Common myeloid progenitor, CD34-positive (primary cell): ENCODE data around the gene TBC1D22A.

Experiments
- CTCF ChIA-PET: fragments of 350-600 bp; sonication (Branson Sonifier 250); formaldehyde crosslinking; loops from one replicate; lab custom pipeline; 2021; ENCODE audit warnings: antibody characterized with exemption; lab: Charles Lee
- POLR2A ChIA-PET: fragments of 350-600 bp; sonication (Branson Sonifier 250); formaldehyde crosslinking; loops from one replicate; lab custom pipeline; 2021; ENCODE audit warnings: antibody characterized with exemption; lab: Charles Lee
- DNase-seq, 3 donors: peaks; one replicate each; pipeline versions ENCODE4 v3.0.0 to v3.0.0-alpha.2; 2013
- H3K27ac ChIP-seq, 2 experiments: 1 replicate in 1 of 2; 2 replicates in 1 of 2; pipeline ENCODE4 v1.7.0; 2013; ENCODE audit warnings: inconsistent platforms in 2 of 2, low read length in 2 of 2, mild to moderate bottlenecking in 2 of 2, low read depth in 1 of 2, moderate library complexity in 1 of 2; ENCODE audit not compliant: severe bottlenecking in 2 of 2, insufficient read depth in 1 of 2, poor library complexity in 1 of 2
- H3K27me3 ChIP-seq, 5 experiments: replicated peaks in 2 of 5; 1 replicate in 3 of 5; 2 replicates in 2 of 5; pipeline versions ENCODE4 v1.6.1 to v1.7.0; 2013; ENCODE audit warnings: low read length in 4 of 5, mild to moderate bottlenecking in 2 of 5, moderate library complexity in 2 of 5, inconsistent platforms in 1 of 5; ENCODE audit not compliant: insufficient read depth in 5 of 5, control insufficient read depth in 4 of 5
- H3K36me3 ChIP-seq, 4 experiments: 1 replicate in 2 of 4; 2 replicates in 2 of 4; pipeline versions ENCODE4 v1.6.1 to v1.7.0; 2013; ENCODE audit warnings: low read length in 3 of 4, control low read depth in 1 of 4, mild to moderate bottlenecking in 1 of 4; ENCODE audit not compliant: control insufficient read depth in 4 of 4, insufficient read depth in 4 of 4
- H3K4me1 ChIP-seq, 4 experiments: 1 replicate in 3 of 4; 2 replicates in 1 of 4; pipeline versions ENCODE4 v1.6.1 to v1.7.1; 2013; ENCODE audit warnings: low read length in 3 of 4, mild to moderate bottlenecking in 3 of 4, control low read depth in 1 of 4, inconsistent platforms in 1 of 4, moderate library complexity in 1 of 4; ENCODE audit not compliant: control insufficient read depth in 4 of 4, insufficient read depth in 4 of 4; ENCODE audit errors: control extremely low read depth in 1 of 4
- H3K4me3 ChIP-seq, 7 experiments: 1 replicate in 4 of 7; 2 replicates in 3 of 7; pipeline versions ENCODE4 v1.5.1 to v1.7.0; 2013; ENCODE audit warnings: mild to moderate bottlenecking in 7 of 7, low read length in 6 of 7, moderate library complexity in 6 of 7, inconsistent platforms in 2 of 7, low read depth in 2 of 7, control low read depth in 1 of 7; ENCODE audit not compliant: insufficient read depth in 4 of 7, control insufficient read depth in 1 of 7; ENCODE audit errors: extremely low read depth in 1 of 7
- H3K9me3 ChIP-seq, 5 experiments: 1 replicate in 4 of 5; 2 replicates in 1 of 5; pipeline versions ENCODE4 v1.6.1 to v1.7.1; 2013; ENCODE audit warnings: low read length in 4 of 5, mild to moderate bottlenecking in 2 of 5, inconsistent platforms in 1 of 5, low read depth in 1 of 5, moderate library complexity in 1 of 5; ENCODE audit not compliant: control insufficient read depth in 4 of 5, insufficient read depth in 2 of 5; ENCODE audit errors: control extremely low read depth in 1 of 5
- WGBS: methylation state at CpG from one replicate; pipeline ENCODE4 v1.1.5; 2013; ENCODE audit not compliant: insufficient coverage; 5-methylcytosine and 5-hydroxymethylcytosine counted together

TBC1D22A gene

DNA sequence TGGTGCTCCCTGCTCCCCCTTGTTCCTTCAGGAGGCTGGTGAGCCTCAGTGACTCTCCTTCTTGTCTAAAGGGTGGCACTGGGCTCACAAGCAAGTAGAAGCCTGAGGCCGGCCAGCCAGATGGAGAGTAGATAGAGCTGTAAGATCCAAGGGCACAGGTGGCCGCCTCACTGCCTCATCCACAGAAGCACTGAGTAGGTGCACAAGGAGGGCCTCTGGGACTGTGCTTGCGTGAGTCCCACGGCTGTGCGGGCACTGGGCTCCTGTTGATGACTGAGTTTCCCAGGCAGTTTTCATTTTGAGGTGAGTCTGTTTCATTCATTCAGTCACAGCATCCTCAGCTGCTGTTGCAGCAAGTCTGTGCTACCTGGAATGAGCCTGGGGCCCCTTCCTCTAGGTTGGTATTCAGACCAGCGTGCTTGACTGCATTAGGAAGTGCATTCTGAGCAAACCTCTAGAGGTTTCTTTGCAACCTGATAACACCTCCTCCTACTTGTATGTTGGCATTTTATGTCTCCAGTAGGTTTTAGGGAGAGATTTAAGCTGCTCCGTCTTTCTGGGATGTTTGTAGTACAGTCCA is 184.0 kb downstream of the TBC1D22A start:
- Histone ChIP-seq H3K27ac (no peak overlapping the region), H3K4me1 (peaks cover 0 to 17% (median 13%) of the 10 kb centered on the region in 4 experiments), H3K27me3 (no peaks in the 10 kb centered on the region), H3K36me3 (peaks cover 2 to 15% (median 6%) of the 10 kb centered on the region in 4 experiments), H3K4me3 (no peak overlapping the region), H3K9me3 (no peaks in the 10 kb centered on the region)
- WGBS, result 98% methylated on average over 6 of the region's 7 CpGs
- ChIA-PET POLR2A (no interaction called here), CTCF (no interaction called here)
- DNase-seq, result no peak

- H3K4me1 ChIP-seq, result peaks cover 0 to 8% (median 6%) of the 10 kb centered on the region in 4 experiments
- WGBS, result 97% methylated on average over 10 of the region's 14 CpGs
- ChIA-PET CTCF (no interaction called here), POLR2A (no interaction called here)
- no peak overlapping the region for H3K4me3 ChIP-seq
- no peak for DNase-seq
- no peaks in the 10 kb centered on the region for H3K9me3 ChIP-seq
- no peaks in the 10 kb centered on the region for H3K27me3 ChIP-seq
- peaks cover 2 to 20% (median 7%) of the 10 kb centered on the region in 4 experiments for H3K36me3 ChIP-seq
- no peak overlapping the region for H3K27ac ChIP-seq
Measured at GRCh38 chr22:46947516-46948257, 185.2 kb downstream of the TBC1D22A start.

DNA sequence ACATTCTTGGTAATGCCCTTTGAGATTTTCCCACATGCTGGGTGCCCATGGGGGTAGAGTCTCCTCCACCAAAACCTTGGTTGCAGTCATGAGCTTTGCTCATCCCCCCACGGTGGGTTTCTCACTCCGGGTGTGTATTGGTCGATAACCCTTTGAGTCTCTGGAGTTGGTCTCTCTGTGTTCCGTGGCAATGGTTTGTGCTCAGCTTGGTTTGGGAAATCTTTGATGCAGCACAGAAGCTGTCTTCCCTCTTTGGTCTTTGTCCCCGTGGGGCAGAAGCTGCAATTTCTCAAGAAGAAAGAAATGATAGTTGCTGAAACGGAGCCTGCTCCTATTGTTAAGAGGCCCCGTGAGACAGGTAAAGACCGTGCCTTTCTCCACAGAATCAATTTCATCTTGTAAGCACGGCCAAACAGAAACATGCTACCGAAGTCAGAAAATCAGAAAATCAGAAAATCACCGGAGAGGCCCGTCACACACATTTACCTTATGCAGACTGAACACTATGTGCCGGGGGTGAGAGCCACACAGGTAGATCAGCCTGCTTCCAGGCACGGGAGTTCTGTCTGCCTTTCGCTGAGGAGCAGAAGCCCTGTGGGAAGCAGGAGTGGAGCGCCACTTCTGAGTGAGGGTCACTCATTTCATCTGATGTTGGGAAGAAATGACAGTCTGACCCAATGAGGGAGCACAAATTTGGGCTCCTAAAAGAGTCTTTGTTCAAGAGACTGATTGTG is 186.1 kb downstream of the TBC1D22A start:
- 94% methylated on average over 9 of the region's 16 CpGs for WGBS
- Histone ChIP-seq H3K27ac (no peak overlapping the region), H3K27me3 (no peaks in the 10 kb centered on the region), H3K4me1 (no peaks in the 10 kb centered on the region), H3K4me3 (no peak overlapping the region), H3K9me3 (no peaks in the 10 kb centered on the region), H3K36me3 (peaks cover 2 to 15% (median 7%) of the 10 kb centered on the region in 4 experiments)
- no peak for DNase-seq
- POLR2A ChIA-PET, result no interaction called here
- CTCF ChIA-PET, result no interaction called here

GRCh38 chr22:46951350-46951749 is 188.9 kb downstream of the TBC1D22A start:
- 98% methylated on average over 12 of the region's 12 CpGs for WGBS
- CTCF ChIA-PET, result no interaction called here

DNA sequence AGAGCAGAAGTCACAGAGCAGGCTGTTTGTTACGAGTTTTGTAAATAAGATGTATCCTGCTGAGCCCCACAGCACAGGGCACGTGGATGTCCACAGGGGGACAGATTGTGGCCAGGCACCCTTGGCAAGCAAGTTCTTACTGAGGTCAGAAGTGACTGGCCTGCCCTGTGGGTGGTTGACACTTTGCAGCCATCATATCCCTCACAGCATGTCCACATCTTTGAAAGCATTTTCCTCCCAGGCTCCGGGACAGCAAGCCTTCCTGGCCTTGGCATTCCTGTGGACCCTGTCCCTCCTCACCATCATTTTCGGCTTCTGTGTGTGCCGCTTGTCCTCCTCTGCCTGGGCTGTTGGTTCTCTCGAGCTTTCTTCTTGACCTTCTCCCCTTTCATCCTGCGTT is 189.5 kb downstream of the TBC1D22A start:
- Histone ChIP-seq H3K9me3 (no peaks in the 10 kb centered on the region), H3K27me3 (no peaks in the 10 kb centered on the region), H3K27ac (no peak overlapping the region), H3K4me3 (no peak overlapping the region), H3K4me1 (no peaks in the 10 kb centered on the region), H3K36me3 (peaks cover 2 to 12% (median 7%) of the 10 kb centered on the region in 4 experiments)
- no peak for DNase-seq
- CTCF ChIA-PET, result no interaction called here
- whole genome bisulfite sequencing, result 99% methylated on average over 6 of the region's 7 CpGs
- POLR2A ChIA-PET, result no interaction called here

More at GRCh38 chr22:46951350-46951749, 188.9 kb downstream of the TBC1D22A start:
- Histone ChIP-seq H3K4me1 (no peaks in the 10 kb centered on the region), H3K27ac (no peak overlapping the region), H3K9me3 (no peaks in the 10 kb centered on the region), H3K27me3 (no peaks in the 10 kb centered on the region), H3K36me3 (peaks cover 2 to 12% (median 7%) of the 10 kb centered on the region in 4 experiments), H3K4me3 (no peak overlapping the region)
- POLR2A ChIA-PET, result no interaction called here
- no peak for DNase-seq

DNA sequence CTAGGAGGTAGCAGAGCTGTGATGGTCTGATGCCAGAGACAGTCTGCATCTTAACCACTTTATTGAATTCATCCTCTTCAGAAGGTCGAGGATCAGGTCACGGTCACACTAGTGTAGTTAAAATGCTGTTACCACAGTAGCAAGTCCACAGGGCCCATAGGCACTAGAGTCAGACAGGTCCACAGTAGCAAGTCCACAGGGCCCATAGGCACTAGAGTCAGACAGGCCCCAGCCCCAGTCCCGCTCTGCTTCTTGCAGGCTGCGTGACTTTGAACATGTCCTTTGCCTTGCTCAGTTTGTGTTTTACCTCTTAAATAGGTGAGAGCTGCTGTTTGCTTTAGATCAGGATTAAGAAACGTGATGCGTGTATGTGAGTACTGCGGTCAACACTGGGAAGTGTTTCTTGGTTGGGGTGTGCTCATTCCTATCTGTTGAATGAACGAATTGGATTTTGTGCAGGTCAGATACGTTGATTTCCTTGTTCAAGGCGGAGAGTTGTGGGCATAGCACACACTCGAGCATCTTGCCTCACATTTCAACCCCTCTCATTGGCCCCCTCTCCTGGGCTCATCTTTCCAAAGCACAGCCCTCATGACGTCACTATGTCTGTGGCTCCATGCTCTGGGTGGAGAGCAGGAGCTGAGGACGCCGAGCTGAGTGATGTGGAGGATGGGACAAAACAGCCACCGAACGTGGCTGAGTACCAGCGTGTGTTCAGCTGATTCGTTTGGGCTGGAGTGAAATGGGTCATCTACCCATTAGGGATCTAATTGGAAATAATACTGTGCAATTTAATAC is 191.7 kb downstream of the TBC1D22A start:
- Histone ChIP-seq H3K4me1 (no peaks in the 10 kb centered on the region), H3K27ac (no peak overlapping the region), H3K4me3 (no peak overlapping the region), H3K36me3 (peaks cover 0 to 12% (median 4%) of the 10 kb centered on the region in 4 experiments), H3K9me3 (no peaks in the 10 kb centered on the region), H3K27me3 (no peaks in the 10 kb centered on the region)
- no peak for DNase-seq
- 95% methylated on average over 13 of the region's 18 CpGs for WGBS
- ChIA-PET POLR2A (no interaction called here), CTCF (interaction anchor here (0.7 to 1.0 kb wide), 3 partner anchors 11 to 142 kb away, joined by 3 to 4 read pairs (median 3); no protein-coding TSS in a partner anchor)
